Stimulated activated CD4-positive, alpha-beta T cell treated with anti-CD3 and anti-CD28 coated beads, Interleukin-4, amount 100 ng/mL, for 4 hours (primary cell): ENCODE data around the gene RIBC1.
"Not testable (repeated sequence)": the region's sequence is repeated elsewhere in the genome, so short reads cannot be mapped to it uniquely, and the experiment has no call there.

ENCODE experiments used
- DNase-seq, 2 experiments: peaks; one replicate each; pipeline ENCODE4 v3.0.0-alpha.2; 2020

The RIBC1 gene

GRCh38 chrX:53437206-53437605 lies 14.5 kb downstream of the RIBC1 start:
- DNase-seq: no peak

GRCh38 chrX:53438174-53438831 lies 15.6 kb downstream of the RIBC1 start:
- DNase-seq: no peak

- DNase-seq: no peak
Observed at GRCh38 chrX:53438832-53439230, 16.2 kb downstream of the RIBC1 start.

GRCh38 chrX:53440101-53440500 lies 17.4 kb downstream of the RIBC1 start:
- DNase-seq: no peak

GRCh38 chrX:53440621-53441517 lies 18.2 kb downstream of the RIBC1 start:
- DNase-seq: peak; percentile 2 to 23

GRCh38 chrX:53441531-53442321 lies 19.1 kb downstream of the RIBC1 start:
- peak; percentile 69 to 73 for DNase-seq

GRCh38 chrX:53442322-53442631 lies 19.6 kb downstream of the RIBC1 start:
- no peak for DNase-seq

- peak; percentile 26 to 31 for DNase-seq
Observed at GRCh38 chrX:53445977-53446376, 23.3 kb downstream of the RIBC1 start.

GRCh38 chrX:53447441-53447840 lies 24.8 kb downstream of the RIBC1 start:
- DNase-seq: no peak

GRCh38 chrX:53449632-53450031 lies 27.0 kb downstream of the RIBC1 start:
- no peak for DNase-seq

- no peak for DNase-seq
Observed at GRCh38 chrX:53452812-53453211, 30.1 kb downstream of the RIBC1 start.

GRCh38 chrX:53456254-53456653 lies 33.6 kb downstream of the RIBC1 start:
- no peak for DNase-seq

GRCh38 chrX:53458082-53458481 lies 35.4 kb downstream of the RIBC1 start:
- DNase-seq: no peak

- not testable (repeated sequence) for DNase-seq
Observed at GRCh38 chrX:53468659-53469058, 46.0 kb downstream of the RIBC1 start.

GRCh38 chrX:53471346-53471745 lies 48.7 kb downstream of the RIBC1 start:
- DNase-seq: no peak

- DNase-seq: no peak
Observed at GRCh38 chrX:53474707-53475106, 52.0 kb downstream of the RIBC1 start.

- DNase-seq: no peak
Observed at GRCh38 chrX:53476371-53476770, 53.7 kb downstream of the RIBC1 start.

- DNase-seq: no peak
Observed at GRCh38 chrX:53479301-53479700, 56.6 kb downstream of the RIBC1 start.
